GM10266 (cell line): ENCODE data around the gene ING4.

ENCODE experiments used
- DNase-seq: peaks from one replicate; pipeline ENCODE4 v3.0.0; 2012; ENCODE audit errors: extremely low spot score
- TF ChIP-seq, protein P1 (sequence below): IDR thresholded peaks from 2 replicates; pipeline ENCODE4 v1.5.1; 2012; ENCODE audit warnings: mild to moderate bottlenecking, low read depth; ENCODE audit not compliant: control insufficient read depth, insufficient read depth; ENCODE audit errors: missing control alignments

ING4 gene

DNA sequence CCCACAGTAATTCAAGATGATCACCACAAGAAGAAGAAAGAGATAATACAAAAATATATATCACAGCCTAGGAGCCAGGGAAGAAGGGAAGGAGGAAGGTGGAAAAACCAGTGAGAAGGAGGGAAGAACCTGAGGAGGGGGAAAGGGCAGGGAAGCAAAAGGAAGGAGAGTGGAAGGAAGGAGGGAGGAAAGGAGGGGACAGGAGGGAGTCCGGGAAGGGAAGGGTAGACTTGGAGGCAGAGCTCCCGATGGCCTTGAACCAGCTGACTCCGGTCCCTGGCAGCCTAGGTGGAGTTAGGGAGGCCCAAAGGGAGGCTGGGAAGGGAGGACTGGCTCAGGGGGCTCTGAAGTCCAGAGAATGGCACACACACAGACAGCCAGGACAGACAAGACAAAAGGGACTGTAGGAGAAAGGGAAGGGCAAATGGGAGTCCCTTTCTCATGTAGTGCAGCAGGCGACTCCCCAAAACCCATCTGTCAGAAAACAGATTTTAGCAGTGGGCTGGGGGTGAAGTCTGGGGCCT lies 31.0 kb upstream of the ING4 start:
- DNase-seq: no peak
- TF ChIP-seq, protein P1, sequence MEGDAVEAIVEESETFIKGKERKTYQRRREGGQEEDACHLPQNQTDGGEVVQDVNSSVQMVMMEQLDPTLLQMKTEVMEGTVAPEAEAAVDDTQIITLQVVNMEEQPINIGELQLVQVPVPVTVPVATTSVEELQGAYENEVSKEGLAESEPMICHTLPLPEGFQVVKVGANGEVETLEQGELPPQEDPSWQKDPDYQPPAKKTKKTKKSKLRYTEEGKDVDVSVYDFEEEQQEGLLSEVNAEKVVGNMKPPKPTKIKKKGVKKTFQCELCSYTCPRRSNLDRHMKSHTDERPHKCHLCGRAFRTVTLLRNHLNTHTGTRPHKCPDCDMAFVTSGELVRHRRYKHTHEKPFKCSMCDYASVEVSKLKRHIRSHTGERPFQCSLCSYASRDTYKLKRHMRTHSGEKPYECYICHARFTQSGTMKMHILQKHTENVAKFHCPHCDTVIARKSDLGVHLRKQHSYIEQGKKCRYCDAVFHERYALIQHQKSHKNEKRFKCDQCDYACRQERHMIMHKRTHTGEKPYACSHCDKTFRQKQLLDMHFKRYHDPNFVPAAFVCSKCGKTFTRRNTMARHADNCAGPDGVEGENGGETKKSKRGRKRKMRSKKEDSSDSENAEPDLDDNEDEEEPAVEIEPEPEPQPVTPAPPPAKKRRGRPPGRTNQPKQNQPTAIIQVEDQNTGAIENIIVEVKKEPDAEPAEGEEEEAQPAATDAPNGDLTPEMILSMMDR: no peak

DNA sequence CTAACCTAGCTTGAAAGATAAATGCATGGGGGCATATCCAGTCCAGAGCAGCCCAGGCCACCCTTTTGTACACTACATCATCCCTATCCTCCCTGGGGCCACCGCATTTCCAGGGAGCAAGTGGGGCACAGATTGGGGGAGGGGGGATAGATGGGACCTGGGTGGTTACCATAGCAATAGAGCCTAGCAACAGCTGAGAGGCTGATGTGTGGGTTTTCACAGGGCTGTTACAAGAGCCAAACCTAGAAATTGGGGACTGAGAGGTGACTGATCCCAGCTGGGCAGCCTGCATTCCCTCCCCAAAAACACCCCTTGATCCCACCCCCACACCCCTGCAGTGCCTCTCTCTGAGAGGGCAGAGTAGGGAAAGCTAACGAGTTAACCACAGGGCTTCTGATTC lies 30.0 kb upstream of the ING4 start:
- TF ChIP-seq, protein P1: no peak
- DNase-seq: no peak

DNA sequence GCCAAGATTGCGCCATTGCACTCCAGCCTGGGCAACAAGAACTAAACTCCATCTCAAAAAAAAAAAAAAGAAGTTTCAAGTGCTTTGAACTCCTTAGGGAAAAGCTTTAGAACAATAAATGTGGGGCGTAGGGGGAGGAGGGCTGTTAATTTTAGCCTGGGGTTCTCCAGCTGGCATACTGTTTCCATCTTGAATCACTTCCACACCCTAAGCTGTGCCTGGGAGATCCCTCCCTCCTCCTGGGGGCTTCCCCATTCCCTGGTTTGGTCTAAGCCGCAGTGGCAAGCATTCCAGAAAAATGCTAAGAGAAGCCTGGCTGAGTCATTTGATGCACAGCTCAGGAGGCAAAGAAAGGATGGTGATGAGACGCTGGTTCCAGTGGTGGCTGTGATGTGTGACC lies 28.6 kb upstream of the ING4 start:
- DNase-seq: no peak
- TF ChIP-seq, protein P1: no peak

DNA sequence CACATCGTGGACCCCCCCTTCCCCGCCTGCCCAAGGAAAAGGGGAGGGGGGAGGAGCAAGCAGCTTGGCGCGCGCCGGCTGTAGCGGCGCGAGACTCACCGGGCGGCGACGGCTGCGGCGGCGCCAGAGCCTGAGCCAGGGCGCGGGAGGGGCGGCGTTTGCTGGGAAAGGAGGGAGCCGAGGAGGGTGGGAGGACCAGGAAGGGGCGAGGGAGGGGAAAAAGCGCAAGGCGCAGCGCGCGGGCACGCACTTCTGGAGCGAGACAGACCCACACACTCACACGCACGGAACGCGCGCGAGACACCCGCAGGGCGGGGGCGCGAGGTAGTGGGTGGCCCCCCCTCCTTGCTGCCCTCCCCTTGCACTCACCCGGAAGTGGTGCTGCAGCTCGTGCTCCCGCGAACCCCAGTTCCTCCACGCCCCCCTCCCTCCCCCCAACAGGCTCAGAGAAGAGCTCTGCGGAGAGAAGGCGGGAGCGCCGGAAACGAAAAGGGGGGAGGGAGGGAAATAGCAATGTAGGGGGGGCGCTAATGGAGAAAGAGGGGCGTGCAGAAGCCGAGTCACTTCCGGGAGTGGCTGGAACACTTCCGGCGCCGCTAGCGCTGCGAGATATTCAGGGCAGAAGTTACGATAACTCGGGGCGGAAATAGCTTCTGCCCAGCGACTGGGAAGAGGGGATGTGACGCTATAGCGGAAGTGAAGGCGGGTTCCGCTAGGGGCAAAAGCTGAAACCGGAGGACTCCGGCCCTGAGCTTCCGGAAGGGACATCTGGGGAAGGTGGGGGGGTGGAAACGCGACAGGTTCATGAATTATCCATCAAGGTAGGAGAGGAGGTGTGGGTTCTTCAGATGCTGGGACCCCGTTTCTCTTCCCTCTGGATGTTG lies 26.3 kb upstream of the ING4 start, which contains the start of gene ZNF384:
TSS of gene ZNF384 (minus strand) at position 377 of the 884 bp plus-strand sequence. CDS start 9,855 bp downstream, outside the sequence.
- TF ChIP-seq, protein P1: no peak

DNA sequence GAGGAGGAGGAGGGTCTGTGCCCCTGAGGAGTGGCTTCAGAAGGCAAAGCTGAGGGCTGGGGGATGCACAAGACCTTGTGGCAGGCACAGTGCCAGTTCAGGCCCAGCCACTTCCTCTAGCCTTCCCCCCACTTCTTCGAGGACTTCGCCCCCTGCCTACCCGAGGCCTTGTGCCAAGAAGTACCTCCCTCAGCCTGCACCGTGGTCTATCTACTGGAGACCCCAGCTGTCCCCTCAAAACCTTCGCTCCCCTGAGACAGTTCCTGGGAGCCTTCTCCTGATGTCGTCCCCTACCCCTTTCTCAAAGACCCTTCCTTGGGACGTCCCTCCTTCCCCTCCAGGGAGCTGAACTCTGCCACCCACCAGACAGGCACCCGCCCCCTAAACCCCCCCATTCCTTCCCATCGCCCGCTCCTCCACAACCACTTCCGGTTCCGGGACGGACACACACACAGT lies 25.7 kb upstream of the ING4 start:
- peak; percentile 36 for DNase-seq

More for the DNA sequence above, 26.3 kb upstream of the ING4 start, which contains the start of gene ZNF384:
- peak; percentile 97 for DNase-seq

DNA sequence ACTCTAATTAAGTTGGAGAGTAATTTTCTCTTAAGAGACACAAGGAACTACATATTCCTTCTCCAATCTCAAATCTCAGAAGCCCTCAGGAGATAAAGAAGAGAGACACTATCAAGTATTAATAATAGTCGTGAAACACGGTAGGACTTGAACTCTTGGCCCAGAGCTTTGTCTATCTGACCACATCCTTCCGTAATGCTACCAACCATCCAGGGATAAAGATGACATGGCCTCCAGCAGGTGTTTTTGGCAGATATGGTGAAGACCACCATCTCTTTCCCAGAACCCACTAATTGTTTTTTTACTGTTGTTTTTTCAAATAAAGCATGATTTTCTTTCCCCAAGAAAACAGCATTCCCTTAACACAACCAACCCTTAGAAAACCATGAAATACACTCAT lies 22.9 kb upstream of the ING4 start:
- no peak for DNase-seq
- TF ChIP-seq, protein P1: no peak

More for the DNA sequence above, 25.7 kb upstream of the ING4 start:
- TF ChIP-seq, protein P1: no peak

DNA sequence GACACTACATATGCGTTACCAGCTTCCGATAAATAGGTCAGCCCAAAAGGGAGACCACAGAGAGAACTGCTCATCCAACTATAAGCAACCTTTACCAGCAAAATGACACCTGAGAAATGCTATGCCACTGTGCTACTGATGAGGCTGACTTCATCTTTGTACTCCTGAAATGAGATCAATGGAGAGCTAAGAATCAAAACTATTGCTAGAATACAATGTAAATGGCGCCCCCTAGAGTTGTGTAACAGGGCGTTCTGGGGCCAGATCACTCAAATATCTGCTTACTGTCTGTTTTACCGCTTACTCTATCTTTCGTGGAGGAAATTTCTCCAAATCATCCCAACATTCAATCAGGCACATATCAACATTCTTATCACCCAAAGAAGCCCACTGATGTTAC lies 21.7 kb upstream of the ING4 start:
- TF ChIP-seq, protein P1: peak; percentile 49
- DNase-seq: peak; percentile 44
